DND-41 (cell line): Measurements from ENCODE around the gene POLR2L.

ENCODE experiments used
- ATAC-seq: fragments of 200-7000 bp; cut with Tn5 transposase; 3 replicates; pipeline ENCODE4 v1.9.1; 2021; ENCODE audit warnings: low read depth; ENCODE audit not compliant: insufficient read depth
- DNase-seq: peaks from one replicate; pipeline ENCODE4 v3.0.0-alpha.2; 2020
- H2AFZ ChIP-seq: 2 replicates; pipeline ENCODE4 v1.6.0; 2012; ENCODE audit warnings: low read depth, low read length
- H3K27ac ChIP-seq: 2 replicates; pipeline ENCODE4 v1.5.1; 2012; ENCODE audit warnings: low read length, inconsistent platforms
- H3K27me3 ChIP-seq: fragments of 200-600 bp; sonication (generic); 2 replicates; pipeline ENCODE4 v1.6.0; 2012; ENCODE audit warnings: low read length, mild to moderate bottlenecking, inconsistent platforms; ENCODE audit not compliant: insufficient read depth, poor library complexity
- H3K36me3 ChIP-seq: 2 replicates; pipeline ENCODE4 v1.5.1; 2012; ENCODE audit warnings: low read length, inconsistent platforms; ENCODE audit not compliant: insufficient read depth
- H3K4me1 ChIP-seq: 2 replicates; pipeline ENCODE4 v1.5.1; 2012; ENCODE audit warnings: mild to moderate bottlenecking, low read length; ENCODE audit not compliant: insufficient read depth
- H3K4me2 ChIP-seq: 2 replicates; pipeline ENCODE4 v1.6.0; 2012; ENCODE audit warnings: mild to moderate bottlenecking, moderate library complexity, low read length, inconsistent platforms; ENCODE audit not compliant: insufficient read depth
- H3K4me3 ChIP-seq, 2 experiments: fragments of 200-600 bp in 1 of 2; shearing (Covaris generic) in 1 of 2; 2 replicates each; pipeline ENCODE4 v1.5.1; 2012 to 2016; ENCODE audit warnings: inconsistent platforms in 2 of 2, low read length in 2 of 2, mild to moderate bottlenecking in 2 of 2, low read depth in 1 of 2, moderate library complexity in 1 of 2
- H3K79me2 ChIP-seq: 2 replicates; pipeline ENCODE4 v1.6.0; 2012; ENCODE audit warnings: low read length, inconsistent platforms; ENCODE audit not compliant: insufficient read depth
- H3K9ac ChIP-seq: 2 replicates; pipeline ENCODE4 v1.6.0; 2012; ENCODE audit warnings: low read depth, mild to moderate bottlenecking, inconsistent platforms, low read length, moderate library complexity
- H3K9me3 ChIP-seq: 2 replicates; pipeline ENCODE4 v1.5.1; 2012; ENCODE audit warnings: low read length, moderate library complexity, mild to moderate bottlenecking, inconsistent platforms; ENCODE audit not compliant: insufficient read depth, severe bottlenecking
- H4K20me1 ChIP-seq: 2 replicates; pipeline ENCODE4 v1.6.0; 2012; ENCODE audit warnings: low read length; ENCODE audit not compliant: insufficient read depth
- CTCF ChIP-seq: IDR thresholded peaks from 2 replicates; pipeline ENCODE4 v1.5.1; 2012; ENCODE audit warnings: borderline replicate concordance, low read length, moderate library complexity, mild to moderate bottlenecking; ENCODE audit not compliant: poor library complexity, severe bottlenecking; ENCODE audit errors: extremely low read depth
- EZH2 ChIP-seq: IDR thresholded peaks from 3 replicates; pipeline ENCODE4 v1.6.1; 2012; ENCODE audit warnings: borderline replicate concordance, low read depth, mild to moderate bottlenecking, moderate library complexity, low read length, inconsistent platforms; ENCODE audit not compliant: severe bottlenecking

POLR2L gene

GRCh38 chr11:863023-863909, 20.9 kb upstream of the POLR2L start:
- Histone ChIP-seq H3K9ac (no peak overlapping the region), H3K4me3 (no peak overlapping the region), H4K20me1 (peaks cover 15% of the 10 kb centered on the region; the same call in 1 of the 2 replicates), H3K79me2 (no peaks in the 10 kb centered on the region), H3K4me1 (no peaks in the 10 kb centered on the region), H3K9me3 (no peaks in the 10 kb centered on the region), H3K27me3 (no peaks in the 10 kb centered on the region), H3K36me3 (peaks cover 3% of the 10 kb centered on the region; the same call in 1 of the 2 replicates), H2AFZ (no peak overlapping the region), H3K4me2 (no peak overlapping the region), H3K27ac (no peak overlapping the region)
- TF ChIP-seq CTCF (no peak), EZH2 (no peak)
- ATAC-seq (0 out of 3 replicates have a peak, but pooled peaks have one; percentile 3), DNase-seq (no peak)

GRCh38 chr11:862696-863022, 20.3 kb upstream of the POLR2L start:
- no peaks in the 10 kb centered on the region for H3K4me1 ChIP-seq
- no peak overlapping the region for H3K9ac ChIP-seq
- H2AFZ ChIP-seq: no peak overlapping the region
- no peaks in the 10 kb centered on the region for H3K79me2 ChIP-seq
- no peaks in the 10 kb centered on the region for H3K9me3 ChIP-seq
- H3K4me2 ChIP-seq: no peak overlapping the region
- no peak overlapping the region for H3K27ac ChIP-seq
- DNase-seq (no peak), ATAC-seq (no peak)
- H3K4me3 ChIP-seq: no peak overlapping the region
- H4K20me1 ChIP-seq: peaks cover 14% of the 10 kb centered on the region
- no peaks in the 10 kb centered on the region for H3K36me3 ChIP-seq
- no peak for TF ChIP-seq EZH2
- TF ChIP-seq CTCF: no peak
- H3K27me3 ChIP-seq: no peaks in the 10 kb centered on the region

GRCh38 chr11:862081-862661, 19.8 kb upstream of the POLR2L start:
- no peak for DNase-seq
- no peak overlapping the region for H3K9ac ChIP-seq

More at GRCh38 chr11:862081-862661, 19.8 kb upstream of the POLR2L start:
- TF ChIP-seq EZH2: no peak
- TF ChIP-seq CTCF: no peak
- H3K4me1 ChIP-seq: no peaks in the 10 kb centered on the region
- no peak overlapping the region for H3K27ac ChIP-seq
- no peak overlapping the region for H3K4me3 ChIP-seq
- no peak overlapping the region for H3K4me2 ChIP-seq
- peak; percentile 2; the same call in 1 of the 3 replicates for ATAC-seq
- H2AFZ ChIP-seq: no peak overlapping the region
- no peaks in the 10 kb centered on the region for H3K27me3 ChIP-seq
- H3K79me2 ChIP-seq: no peaks in the 10 kb centered on the region
- H3K9me3 ChIP-seq: no peaks in the 10 kb centered on the region
- peaks cover 16% of the 10 kb centered on the region for H4K20me1 ChIP-seq
- H3K36me3 ChIP-seq: no peaks in the 10 kb centered on the region
